SK-N-SH treated with all-trans-retinoic acid at 6 μM for 48 hours (cell line): ENCODE measurements around the gene CMC4.

Experiments
- ISL1 ChIP-seq: fragments of 250-450 bp; sonication (Bioruptor Pico); IDR thresholded peaks from 2 replicates; pipeline ENCODE4 v2.1.2; 2022; ENCODE audit warnings: mild to moderate bottlenecking, moderate library complexity
- PATZ1 ChIP-seq: fragments of 250-450 bp; sonication (Bioruptor Pico); IDR thresholded peaks from 2 replicates; pipeline ENCODE4 v1.8.0; 2020; ENCODE audit warnings: mild to moderate bottlenecking, moderate library complexity, borderline replicate concordance
- POU6F1 ChIP-seq: fragments of 250-450 bp; sonication (Bioruptor Pico); IDR thresholded peaks from 2 replicates; pipeline ENCODE4 v1.8.0; 2021; ENCODE audit warnings: low read depth, mild to moderate bottlenecking, moderate library complexity, borderline replicate concordance
- PPARA ChIP-seq: fragments of 250-450 bp; sonication (Bioruptor Pico); IDR thresholded peaks from 2 replicates; pipeline ENCODE4 v1.5.0; 2020; ENCODE audit warnings: mild to moderate bottlenecking, borderline replicate concordance
- RARB ChIP-seq: fragments of 250-450 bp; sonication (Bioruptor Pico); IDR thresholded peaks from 2 replicates; pipeline ENCODE4 v1.8.0; 2021; ENCODE audit warnings: mild to moderate bottlenecking, moderate library complexity
- SNAI2 ChIP-seq: fragments of 250-450 bp; sonication (Bioruptor Pico); IDR thresholded peaks from 2 replicates; pipeline ENCODE4 v1.5.0; 2020; ENCODE audit warnings: mild to moderate bottlenecking, moderate library complexity
- TCF4 ChIP-seq: fragments of 250-450 bp; sonication (Bioruptor Pico); IDR thresholded peaks from 2 replicates; pipeline ENCODE4 v1.8.0; 2021; ENCODE audit warnings: mild to moderate bottlenecking, moderate library complexity, borderline replicate concordance
- ZNF565 ChIP-seq: fragments of 450-650 bp; formaldehyde crosslinking; conservative IDR thresholded peaks from 2 replicates; pipeline ENCODE4 v1.5.0; 2020; ENCODE audit warnings: low read depth, mild to moderate bottlenecking, moderate library complexity

- TF ChIP-seq PATZ1 (CRISPR knock-in tag) (no peak), TCF4 (no peak), POU6F1 (CRISPR knock-in tag) (no peak), PPARA (CRISPR knock-in tag) (no peak), ZNF565 (CRISPR knock-in tag) (no peak), RARB (CRISPR knock-in tag) (no peak), SNAI2 (CRISPR knock-in tag) (no peak), ISL1 (CRISPR knock-in tag) (no peak)
These were observed 17.3 kb downstream of the CMC4 start for GRCh38 chrX:155053656-155054055.
